Activated effector memory CD4-positive, alpha-beta T cell treated with anti-CD3 and anti-CD28 coated beads, Interleukin-2, amount 50 U/mL, for 16 hours (primary cell): ENCODE data around the gene KRTAP17-1.
"Not testable (repeated sequence)": the region's sequence is repeated elsewhere in the genome, so short reads cannot be mapped to it uniquely, and the experiment has no call there.

Source experiments
- DNase-seq: peaks from one replicate; pipeline ENCODE4 v3.0.0-alpha.2; 2020

The KRTAP17-1 gene

GRCh38 chr17:41301916-41302901 is 13.3 kb downstream of the KRTAP17-1 start, which contains the start of gene KRTAP29-1:
Gene KRTAP29-1 (minus strand): TSS chr17:41302851. CDS start chr17:41302851, 0 bp downstream.
- no peak for DNase-seq

GRCh38 chr17:41301204-41301790 is 14.2 kb downstream of the KRTAP17-1 start:
- DNase-seq = no peak

DNA sequence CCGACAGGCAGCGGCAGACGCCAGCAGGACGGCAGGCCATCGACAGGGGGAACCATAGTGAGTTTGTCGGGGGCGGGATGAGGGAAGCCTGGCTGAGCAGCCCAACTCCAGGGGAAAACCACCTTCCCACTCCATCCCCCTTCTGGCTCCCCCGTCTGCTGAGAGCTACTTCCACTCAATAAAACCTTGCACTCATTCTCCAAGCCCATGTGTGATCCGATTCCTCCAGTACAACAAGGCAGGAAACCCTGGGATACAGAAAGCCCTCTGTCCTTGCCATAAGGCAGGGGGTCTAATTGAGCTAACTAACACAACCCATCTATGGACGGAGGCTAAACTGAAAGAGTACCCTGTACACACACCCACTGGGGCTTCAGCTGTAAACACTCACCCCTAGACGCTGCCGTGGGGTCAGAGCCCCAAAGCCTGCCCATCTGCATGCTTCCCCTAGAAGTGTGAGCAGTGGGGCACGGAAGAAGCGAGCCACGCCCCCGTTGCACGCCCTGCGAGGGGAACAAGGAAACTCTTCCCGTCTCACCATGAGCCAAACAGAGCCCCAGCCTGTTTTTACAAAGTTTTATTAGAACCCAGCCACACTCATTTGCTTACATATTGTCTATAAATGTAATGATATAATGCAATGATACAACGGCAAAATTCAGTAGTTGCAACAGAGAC is 16.9 kb downstream of the KRTAP17-1 start:
- DNase-seq = no peak

- DNase-seq = no peak
Measured at GRCh38 chr17:41296846-41297245, 18.7 kb downstream of the KRTAP17-1 start.

DNA sequence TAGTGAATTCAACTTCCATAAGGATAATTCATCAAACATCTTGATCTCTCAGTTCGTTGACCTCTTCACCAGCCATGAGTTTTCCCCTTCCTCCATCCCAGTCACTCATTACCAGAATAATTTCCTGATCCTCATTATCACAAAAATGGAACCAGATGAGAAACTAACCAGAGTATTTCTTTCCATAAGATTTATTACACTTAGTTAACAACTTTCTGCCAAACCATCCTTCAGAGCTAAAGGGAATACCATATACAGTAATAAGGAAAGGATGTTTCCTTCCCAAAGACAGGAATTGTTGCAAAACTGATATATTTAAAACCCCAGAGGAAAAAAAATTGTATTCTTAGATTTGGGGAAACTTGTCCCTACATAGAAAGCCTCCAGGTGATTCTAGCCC is 21.5 kb downstream of the KRTAP17-1 start:
- DNase-seq = no peak

DNA sequence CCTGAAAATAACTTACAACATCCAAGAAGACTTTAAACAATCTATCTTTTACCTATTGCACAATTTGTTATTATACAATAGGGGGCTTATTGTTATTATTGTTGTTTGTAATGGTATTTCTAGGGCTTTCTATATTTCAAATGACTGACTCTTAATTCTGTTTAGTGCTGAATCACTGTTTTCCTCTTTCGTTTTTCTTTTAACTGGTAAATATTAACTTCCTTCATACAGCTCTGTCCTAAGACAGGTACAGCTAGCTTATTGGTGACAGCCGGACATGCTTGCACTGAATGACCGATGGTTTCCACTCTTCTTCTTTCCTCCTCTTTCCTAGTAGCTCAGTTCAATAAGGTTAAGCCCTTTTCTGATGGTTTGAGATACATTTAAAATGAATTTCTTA is 28.5 kb downstream of the KRTAP17-1 start:
- DNase-seq = no peak

DNA sequence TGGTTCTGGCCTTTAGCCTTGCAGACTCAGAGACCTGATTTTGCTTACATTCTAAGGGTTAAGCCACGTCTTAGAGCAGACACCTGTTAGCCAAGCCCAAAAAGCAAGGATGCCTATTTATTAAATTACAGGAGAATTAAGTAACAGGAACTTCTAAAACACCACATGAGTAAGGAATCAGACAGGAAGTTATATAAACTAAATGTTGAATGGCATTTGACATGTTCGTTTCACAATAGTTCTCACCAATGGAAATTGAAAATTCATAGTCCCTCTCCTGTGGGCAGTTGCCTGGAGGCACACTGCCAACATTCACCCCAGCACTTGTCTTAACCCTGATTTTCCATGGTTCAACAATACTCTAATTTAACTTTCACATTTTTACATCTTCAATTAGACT is 31.0 kb downstream of the KRTAP17-1 start:
- DNase-seq = no peak

- no peak for DNase-seq
Measured at GRCh38 chr17:41284043-41284442, 31.5 kb downstream of the KRTAP17-1 start.

DNA sequence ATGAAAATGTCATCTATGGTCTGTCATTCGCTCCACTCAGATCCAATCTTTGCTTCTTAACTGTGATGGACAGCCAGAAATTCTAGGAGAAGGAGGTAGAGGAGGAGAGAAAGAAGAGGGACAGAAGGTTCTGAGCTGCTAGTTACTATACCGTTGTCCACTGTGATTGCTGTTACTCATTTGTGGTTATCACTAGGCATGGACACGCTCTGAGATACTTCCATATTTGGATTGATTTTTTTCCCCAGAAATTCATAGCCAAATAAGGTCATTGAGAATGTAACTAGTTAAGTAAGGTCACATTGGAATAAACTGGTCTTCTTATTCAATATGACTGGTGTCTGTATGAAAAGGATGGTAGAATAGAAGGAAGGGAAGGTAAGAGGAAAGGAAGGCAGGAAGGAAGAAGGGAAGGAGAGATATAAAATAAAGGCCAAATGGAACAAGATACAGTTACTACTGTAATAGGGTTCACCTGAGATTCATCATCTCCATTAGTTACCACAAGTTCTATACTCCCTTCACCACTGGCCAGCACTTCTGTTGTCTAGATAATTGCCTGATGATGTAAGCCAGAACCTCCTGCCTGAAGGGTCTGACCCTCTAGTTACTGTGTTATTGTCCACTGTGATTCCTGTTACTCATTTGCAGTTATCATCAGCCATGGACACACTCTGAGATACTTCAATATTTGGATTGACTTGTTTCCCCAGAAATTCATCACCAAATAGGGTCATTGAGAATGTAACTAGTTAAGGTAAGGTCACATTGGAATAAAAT is 37.1 kb downstream of the KRTAP17-1 start:
- no peak for DNase-seq

DNA sequence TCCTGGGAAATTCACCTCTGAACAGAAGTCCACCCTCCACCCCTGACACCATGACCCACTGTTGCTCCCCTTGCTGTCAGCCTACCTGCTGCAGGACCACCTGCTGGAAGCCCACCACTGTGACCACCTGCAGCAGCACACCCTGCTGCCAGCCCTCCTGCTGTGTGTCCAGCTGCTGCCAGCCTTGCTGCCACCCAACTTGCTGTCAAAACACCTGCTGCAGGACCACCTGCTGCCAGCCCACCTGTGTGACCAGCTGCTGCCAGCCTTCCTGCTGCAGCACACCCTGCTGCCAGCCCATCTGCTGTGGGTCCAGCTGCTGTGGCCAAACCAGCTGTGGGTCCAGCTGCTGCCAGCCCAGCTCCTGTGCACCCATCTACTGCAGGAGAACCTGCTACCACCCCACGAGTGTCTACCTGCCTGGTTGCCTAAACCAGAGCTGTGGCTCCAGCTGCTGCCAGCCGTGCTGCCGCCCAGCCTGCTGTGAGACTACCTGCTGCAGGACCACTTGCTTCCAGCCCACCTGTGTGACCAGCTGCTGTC is 39.8 kb downstream of the KRTAP17-1 start, which contains the start of gene KRTAP9-7:
KRTAP9-7 (plus strand) TSS at position 51 of the 543 bp plus-strand sequence; CDS start at position 51, 0 bp downstream.
- DNase-seq = not testable (repeated sequence)

DNA sequence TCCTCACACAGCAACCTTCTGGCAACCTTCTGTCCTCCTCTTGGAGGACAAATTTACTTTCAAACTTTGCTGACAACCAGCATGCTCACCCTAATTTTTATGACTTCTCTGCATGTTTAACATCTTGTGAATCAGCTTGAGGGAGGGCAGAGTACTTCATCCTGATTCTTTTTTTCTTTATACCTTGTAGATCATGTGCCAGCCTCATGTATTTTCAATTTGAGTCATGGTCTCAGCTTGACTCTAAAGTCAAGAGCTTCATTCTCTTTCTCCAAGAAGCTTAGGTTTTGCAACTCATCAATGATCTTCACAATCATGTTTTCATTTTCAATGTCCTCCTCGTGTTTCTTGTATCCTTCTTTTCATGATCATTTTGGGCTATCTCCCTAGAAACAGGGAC is 43.7 kb downstream of the KRTAP17-1 start:
- no peak for DNase-seq

GRCh38 chr17:41271323-41271722 is 44.2 kb downstream of the KRTAP17-1 start:
- not testable (repeated sequence) for DNase-seq

- DNase-seq = no peak
Measured at GRCh38 chr17:41267711-41268110, 47.8 kb downstream of the KRTAP17-1 start.

DNA sequence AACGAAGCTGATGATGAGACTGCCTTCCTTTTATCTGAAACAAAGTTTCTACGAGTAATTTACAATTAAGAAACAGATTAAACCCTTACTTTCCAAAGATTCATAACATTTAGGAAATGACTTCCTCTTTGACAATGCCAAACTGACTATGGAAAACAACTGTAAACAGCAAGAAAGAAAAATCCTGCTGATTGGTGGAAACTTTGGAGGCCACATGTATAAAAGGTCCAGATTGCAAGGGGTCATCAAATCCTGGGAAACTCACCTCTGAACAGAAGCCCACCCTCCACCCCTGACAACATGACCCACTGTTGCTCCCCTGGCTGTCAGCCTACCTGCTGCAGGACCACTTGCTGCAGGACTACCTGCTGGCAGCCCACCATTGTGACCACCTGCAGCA is 50.4 kb downstream of the KRTAP17-1 start, which contains the start of gene KRTAP9-6:
KRTAP9-6 (plus strand) TSS at position 301 of the 400 bp plus-strand sequence; CDS start at position 301, 0 bp downstream.
- no peak for DNase-seq
